HS-27A (cell line): ENCODE measurements around the gene TMEM86B.

ENCODE experiments used
- DNase-seq: peaks from one replicate; pipeline ENCODE4 v3.0.0-alpha.2; 2012; ENCODE audit warnings: low read depth, missing footprints

Gene TMEM86B

GRCh38 chr19:55257461-55258420 is 29.2 kb upstream of the TMEM86B start:
- no peak for DNase-seq

GRCh38 chr19:55256562-55257460 is 28.2 kb upstream of the TMEM86B start:
- no peak for DNase-seq

- DNase-seq: no peak
These were observed 27.3 kb upstream of the TMEM86B start for GRCh38 chr19:55255618-55256423.

- DNase-seq: no peak
These were observed 26.0 kb upstream of the TMEM86B start for GRCh38 chr19:55254625-55254977.

GRCh38 chr19:55253842-55254624 is 25.5 kb upstream of the TMEM86B start:
- DNase-seq: no peak

GRCh38 chr19:55252760-55253663 is 24.4 kb upstream of the TMEM86B start:
- no peak for DNase-seq

GRCh38 chr19:55251341-55252081 is 22.9 kb upstream of the TMEM86B start:
- no peak for DNase-seq

GRCh38 chr19:55250262-55251036 is 21.9 kb upstream of the TMEM86B start:
- no peak for DNase-seq

- DNase-seq: no peak
These were observed 21.3 kb upstream of the TMEM86B start for GRCh38 chr19:55249841-55250240.

- DNase-seq: no peak
These were observed 20.1 kb upstream of the TMEM86B start for GRCh38 chr19:55248704-55249103.

- DNase-seq: no peak
These were observed 19.7 kb upstream of the TMEM86B start for GRCh38 chr19:55248166-55248675.

GRCh38 chr19:55247621-55248099 is 19.1 kb upstream of the TMEM86B start:
- DNase-seq: no peak

GRCh38 chr19:55246462-55247451 is 18.2 kb upstream of the TMEM86B start:
- no peak for DNase-seq

- DNase-seq: no peak
These were observed 16.8 kb upstream of the TMEM86B start for GRCh38 chr19:55245236-55245904.

GRCh38 chr19:55244004-55244680 is 15.6 kb upstream of the TMEM86B start:
- no peak for DNase-seq

- DNase-seq: no peak
These were observed 14.0 kb upstream of the TMEM86B start for GRCh38 chr19:55242517-55242916.
